NCI-H345 (cell line): ENCODE results near the gene RALGAPA2.

Experiments
- DNase-seq: peaks from one replicate; lab custom pipeline; 2025; lab: John Stamatoyannopoulos, UW

RALGAPA2 gene

GRCh38 chr20:20404633-20405032 lies 307.8 kb downstream of the RALGAPA2 start:
- DNase-seq: no peak

GRCh38 chr20:20401991-20402390 lies 310.5 kb downstream of the RALGAPA2 start:
- no peak for DNase-seq

- no peak for DNase-seq
Observed at GRCh38 chr20:20399531-20400500, 312.6 kb downstream of the RALGAPA2 start.

- no peak for DNase-seq
Observed at GRCh38 chr20:20398123-20398522, 314.3 kb downstream of the RALGAPA2 start.

- peak; percentile 37 for DNase-seq
Observed at GRCh38 chr20:20396794-20397193, 315.6 kb downstream of the RALGAPA2 start.

GRCh38 chr20:20395903-20396568 lies 316.4 kb downstream of the RALGAPA2 start:
- DNase-seq: peak; percentile 88

- DNase-seq: no peak
Observed at GRCh38 chr20:20395087-20395486, 317.4 kb downstream of the RALGAPA2 start.

GRCh38 chr20:20393207-20394120 lies 319.0 kb downstream of the RALGAPA2 start:
- no peak for DNase-seq

- no peak for DNase-seq
Observed at GRCh38 chr20:20391766-20392165, 320.7 kb downstream of the RALGAPA2 start.

- no peak for DNase-seq
Observed at GRCh38 chr20:20391115-20391514, 321.3 kb downstream of the RALGAPA2 start.

- no peak for DNase-seq
Observed at GRCh38 chr20:20390393-20390792, 322.1 kb downstream of the RALGAPA2 start.

GRCh38 chr20:20386192-20386591 lies 326.3 kb downstream of the RALGAPA2 start:
- peak; percentile 41 for DNase-seq

GRCh38 chr20:20375862-20376261 lies 336.6 kb downstream of the RALGAPA2 start:
- DNase-seq: peak; percentile 98

- peak; percentile 87 for DNase-seq
Observed at GRCh38 chr20:20373091-20373571, 339.3 kb downstream of the RALGAPA2 start.

- no peak for DNase-seq
Observed at GRCh38 chr20:20371681-20372080, 340.8 kb downstream of the RALGAPA2 start.

GRCh38 chr20:20371083-20371482 lies 341.4 kb downstream of the RALGAPA2 start:
- DNase-seq: peak; percentile 53

GRCh38 chr20:20370094-20370575 lies 342.3 kb downstream of the RALGAPA2 start:
- peak; percentile 44 for DNase-seq

GRCh38 chr20:20369250-20370093 lies 343.0 kb downstream of the RALGAPA2 start:
- peak; percentile 61 for DNase-seq

- DNase-seq: peak; percentile 61
Observed at GRCh38 chr20:20368418-20369249, 343.8 kb downstream of the RALGAPA2 start.
